H1 (cell line): Measurements from ENCODE around the gene MAPK1. TPM values are rescaled to one million over a fixed set of nuclear protein-coding genes. Genes with fewer than 3 reads are reported as not detected.

ENCODE experiments used
- CTCF ChIA-PET: fragments of 300-600 bp; sonication (Branson Sonifier 250); formaldehyde crosslinking; loops from one replicate; lab custom pipeline; 2021; ENCODE audit not compliant: partially characterized antibody; lab: Charles Lee
- POLR2A ChIA-PET: fragments of 300-600 bp; sonication (Branson Sonifier 250); formaldehyde crosslinking; loops from one replicate; lab custom pipeline; 2021; ENCODE audit warnings: inconsistent platforms; ENCODE audit not compliant: partially characterized antibody; lab: Charles Lee
- DNase-seq, 2 experiments: peaks; one replicate each; pipeline versions ENCODE4 v3.0.0 to v3.0.0-alpha.2; 2010 to 2022; ENCODE audit warnings: low spot score in 2 of 2, low read depth in 1 of 2, mixed read lengths in 1 of 2
- FAIRE-seq: peaks from 2 replicates; lab custom pipeline; 2011; peaks lifted over from hg19 to GRCh38; lab: Jason Lieb, UNC
- H2AFZ ChIP-seq: 2 replicates; pipeline ENCODE4 v1.8.1; 2012; ENCODE audit warnings: low read length, inconsistent platforms
- H2AK5ac ChIP-seq: 2 replicates; pipeline ENCODE4 v1.6.1; 2013; ENCODE audit warnings: low read depth, low read length
- H2BK120ac ChIP-seq: replicated peaks from 2 replicates; pipeline ENCODE3; 2013; ENCODE audit warnings: low read depth, low read length, inconsistent platforms
- H2BK12ac ChIP-seq: 2 replicates; pipeline ENCODE4 v1.6.1; 2013; ENCODE audit warnings: low read depth, low read length
- H2BK15ac ChIP-seq: 2 replicates; pipeline ENCODE4 v1.6.1; 2013; ENCODE audit warnings: low read length
- H2BK20ac ChIP-seq: 2 replicates; pipeline ENCODE4 v1.6.1; 2013; ENCODE audit warnings: low read length
- H2BK5ac ChIP-seq: 2 replicates; pipeline ENCODE4 v1.6.1; 2013; ENCODE audit warnings: low read depth, low read length
- H3K14ac ChIP-seq: 2 replicates; pipeline ENCODE4 v1.6.1; 2013; ENCODE audit warnings: inconsistent platforms; ENCODE audit not compliant: insufficient read length
- H3K18ac ChIP-seq: 2 replicates; pipeline ENCODE4 v1.6.1; 2013; ENCODE audit warnings: low read length; ENCODE audit errors: extremely low read depth
- H3K23ac ChIP-seq: 2 replicates; pipeline ENCODE4 v1.6.1; 2013; ENCODE audit warnings: inconsistent platforms; ENCODE audit not compliant: insufficient read length
- H3K23me2 ChIP-seq: 2 replicates; pipeline ENCODE4 v1.6.1; 2013; ENCODE audit warnings: low read depth, low read length
- H3K27ac ChIP-seq: 2 replicates; pipeline ENCODE4 v1.6.1; 2011; ENCODE audit warnings: low read depth, low read length, inconsistent platforms
- H3K27me3 ChIP-seq, 4 experiments: replicated peaks in 1 of 4; 1 replicate in 1 of 4; 2 replicates in 3 of 4; pipeline versions ENCODE4 v1.6.1 to v1.8.1; 2011 to 2013; ENCODE audit warnings: low read length in 3 of 4, mild to moderate bottlenecking in 3 of 4, inconsistent platforms in 2 of 4, mixed read lengths in 2 of 4, moderate library complexity in 1 of 4; ENCODE audit not compliant: control insufficient read depth in 3 of 4, insufficient read depth in 3 of 4; ENCODE audit errors: extremely low read depth in 1 of 4
- H3K36me3 ChIP-seq, 4 experiments: 2 replicates each; pipeline versions ENCODE4 v1.6.1 to v1.8.1; 2011 to 2013; ENCODE audit warnings: mild to moderate bottlenecking in 4 of 4, low read length in 3 of 4, moderate library complexity in 2 of 4, control low read depth in 1 of 4, inconsistent platforms in 1 of 4; ENCODE audit not compliant: insufficient read depth in 4 of 4, control insufficient read depth in 2 of 4
- H3K4ac ChIP-seq: replicated peaks from 2 replicates; pipeline ENCODE3; 2013; ENCODE audit warnings: low read length, low read depth, mixed read lengths, inconsistent platforms; ENCODE audit not compliant: insufficient read length
- H3K4me1 ChIP-seq, 4 experiments: replicated peaks in 1 of 4; 1 replicate in 1 of 4; 2 replicates in 3 of 4; pipeline versions ENCODE4 v1.6.1 to v1.8.1; 2011 to 2013; ENCODE audit warnings: low read length in 3 of 4, inconsistent platforms in 2 of 4, mixed read lengths in 1 of 4; ENCODE audit not compliant: insufficient read depth in 4 of 4, control insufficient read depth in 3 of 4
- H3K4me2 ChIP-seq, 2 experiments: 2 replicates each; pipeline versions ENCODE4 v1.6.1 to v1.8.1; 2011 to 2013; ENCODE audit warnings: low read depth in 2 of 2, low read length in 2 of 2, control low read depth in 1 of 2, inconsistent platforms in 1 of 2, mild to moderate bottlenecking in 1 of 2; ENCODE audit not compliant: insufficient read depth in 1 of 2
- H3K4me3 ChIP-seq, 4 experiments: fragments of 200-600, 300-600 bp in 1 of 4; sonication (generic), shearing (Covaris generic), sonication (Bioruptor Twin) in 1 of 4; 2 replicates each; pipeline versions ENCODE4 v1.5.1 to v1.8.1; 2011 to 2016; ENCODE audit warnings: low read length in 4 of 4, low read depth in 3 of 4, control low read depth in 2 of 4, inconsistent platforms in 2 of 4, mild to moderate bottlenecking in 2 of 4, mixed read lengths in 1 of 4, moderate library complexity in 1 of 4; ENCODE audit not compliant: insufficient read depth in 2 of 4; ENCODE audit errors: extremely low read depth in 1 of 4
- H3K56ac ChIP-seq: replicated peaks from 2 replicates; pipeline ENCODE3; 2013; ENCODE audit warnings: low read depth, mild to moderate bottlenecking, mixed read lengths, low read length, inconsistent platforms; ENCODE audit not compliant: insufficient read length
- H3K79me1 ChIP-seq: 2 replicates; pipeline ENCODE4 v1.6.1; 2013; ENCODE audit warnings: low read depth, low read length, control low read depth
- H3K79me2 ChIP-seq, 2 experiments: 2 replicates each; pipeline versions ENCODE4 v1.6.1 to v1.8.1; 2012 to 2013; ENCODE audit warnings: low read length in 2 of 2, mild to moderate bottlenecking in 2 of 2, inconsistent platforms in 1 of 2; ENCODE audit not compliant: insufficient read depth in 2 of 2, control insufficient read depth in 1 of 2
- H3K9ac ChIP-seq, 4 experiments: replicated peaks in 1 of 4; 1 replicate in 1 of 4; 2 replicates in 3 of 4; pipeline versions ENCODE4 v1.6.1 to v1.8.1; 2011 to 2013; ENCODE audit warnings: low read depth in 3 of 4, low read length in 3 of 4, control low read depth in 2 of 4, mild to moderate bottlenecking in 2 of 4, moderate library complexity in 2 of 4, inconsistent platforms in 1 of 4; ENCODE audit errors: extremely low read depth in 1 of 4
- H3K9me3 ChIP-seq, 2 experiments: 2 replicates each; pipeline versions ENCODE4 v1.6.1 to v1.8.1; 2012 to 2013; ENCODE audit warnings: mild to moderate bottlenecking in 2 of 2, moderate library complexity in 2 of 2, control low read depth in 1 of 2, inconsistent platforms in 1 of 2, low read depth in 1 of 2, low read length in 1 of 2, mixed read lengths in 1 of 2; ENCODE audit not compliant: insufficient read depth in 2 of 2
- H4K20me1 ChIP-seq, 2 experiments: replicated peaks in 1 of 2; 2 replicates each; pipeline versions ENCODE3 to v1.8.1; 2011 to 2013; ENCODE audit warnings: inconsistent platforms in 2 of 2, low read length in 2 of 2, mild to moderate bottlenecking in 1 of 2; ENCODE audit not compliant: insufficient read depth in 2 of 2, control insufficient read depth in 1 of 2
- H4K5ac ChIP-seq: 2 replicates; pipeline ENCODE4 v1.6.1; 2013; ENCODE audit warnings: low read length, low read depth, mixed read lengths, inconsistent platforms; ENCODE audit not compliant: insufficient read length
- H4K8ac ChIP-seq: 2 replicates; pipeline ENCODE4 v1.8.0; 2013; ENCODE audit warnings: mild to moderate bottlenecking, moderate library complexity, low read length, inconsistent platforms; ENCODE audit not compliant: insufficient read depth; ENCODE audit errors: extremely low read depth
- H4K91ac ChIP-seq: replicated peaks from 2 replicates; pipeline ENCODE3; 2013; ENCODE audit warnings: low read length, mixed read lengths, inconsistent platforms; ENCODE audit not compliant: insufficient read length
- SRF ChIP-seq: IDR thresholded peaks from 2 replicates; pipeline ENCODE4 v1.6.1; 2011; ENCODE audit warnings: mild to moderate bottlenecking, low read depth, low read length, moderate library complexity
- WGBS, 2 experiments: shearing (Covaris generic) in 1 of 2; methylation state at CpG; one replicate each; pipeline versions ENCODE4 v1.1.6 to v1.1.7; 2013 to 2015; ENCODE audit warnings: low lambda C conversion rate in 2 of 2, mixed read lengths in 2 of 2, inconsistent platforms in 1 of 2, low coverage in 1 of 2, missing lambda C conversion rate in 1 of 2; ENCODE audit not compliant: insufficient replicate concordance in 2 of 2, insufficient coverage in 1 of 2, insufficient read length in 1 of 2; ENCODE audit errors: extremely low coverage in 1 of 2, missing lambda C conversion rate in 1 of 2; 5-methylcytosine and 5-hydroxymethylcytosine counted together
- polyA plus RNA-seq, 7 experiments: library from polyadenylated mRNA; depleted of rRNA in 3 of 7; stranded (reverse) in 5 of 7; unstranded in 2 of 7; fragments of >200 nt in 5 of 7; fragments of 200-250 nt in 2 of 7; gene quantifications; 1 replicate in 5 of 7; 2 replicates in 1 of 7; 4 replicates in 1 of 7; pipeline versions ENCODE4 v1.2.1 to v1.2.3, GENCODE V29; 2011 to 2013; ENCODE audit warnings: missing spikeins in 2 of 7, mixed read lengths in 2 of 7
- total RNA-seq: library from RNA; stranded (reverse); fragmentation: NEBNext Ultra II Directional; extraction: Animal tissue kit (Norgen Biotek cat#: 25700); gene quantifications from 2 replicates; pipeline ENCODE4 v1.2.1, GENCODE V29; 2021

MAPK1 gene
- total and polyA plus RNA-seq, 2 of the 8 experiments (the other 6 are each of a cell fraction or from before 2014, with no cell fraction given) = 28.1 to 101 TPM

DNA sequence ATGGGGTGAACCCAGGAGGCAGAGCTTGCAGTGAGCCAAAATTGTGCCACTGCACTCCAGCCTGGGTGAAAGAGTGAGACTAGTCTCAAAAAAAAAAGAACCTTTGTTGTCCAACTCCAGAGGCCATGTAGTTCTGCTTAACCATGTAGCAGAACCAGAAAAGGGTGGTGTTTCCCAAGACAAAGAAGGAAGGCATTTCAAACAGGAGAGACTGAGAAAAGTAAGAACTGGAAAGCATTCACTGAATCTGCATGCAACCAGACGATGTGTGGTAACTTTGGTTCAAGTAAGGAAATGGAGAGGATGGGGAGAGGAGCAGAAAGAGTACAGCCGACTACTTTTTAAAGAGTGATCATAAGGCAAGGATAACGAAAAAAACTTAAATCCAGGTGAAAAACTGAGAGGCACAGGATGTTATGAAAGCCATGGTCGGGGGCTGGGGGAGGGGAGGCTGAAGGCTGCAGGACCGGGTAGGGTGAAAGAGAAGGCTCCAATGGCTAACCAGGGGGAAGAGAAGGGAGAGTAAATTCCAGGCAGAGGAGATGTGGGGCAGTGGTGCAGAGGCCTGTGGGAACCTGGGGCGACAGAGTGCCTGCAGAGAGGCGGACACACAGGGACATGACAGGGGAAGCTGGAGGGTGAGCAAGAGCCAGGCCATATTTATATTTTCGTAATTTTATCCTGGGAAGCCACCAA is 48.8 kb downstream of the MAPK1 start:
- Histone ChIP-seq H3K56ac (no peak overlapping the region), H3K9me3 (no peaks in the 10 kb centered on the region), H2BK12ac (no peak overlapping the region), H4K5ac (no peak overlapping the region), H2BK15ac (no peak overlapping the region), H3K79me2 (peaks cover 3 to 83% of the 10 kb centered on the region in 2 experiments; a peak in 3 of 4 replicates), H3K79me1 (peaks cover 9% of the 10 kb centered on the region), H2BK5ac (no peak overlapping the region), H3K4me3 (no peak overlapping the region), H3K4ac (no peak overlapping the region), H3K23me2 (no peaks in the 10 kb centered on the region), H3K4me1 (peaks cover 6 to 14% (median 9%) of the 10 kb centered on the region in 4 experiments; a peak in 6 of 7 replicates), H3K9ac (no peak overlapping the region), H3K18ac (no peak overlapping the region), H3K23ac (no peak overlapping the region), H2AFZ (no peak overlapping the region), H3K14ac (no peak overlapping the region), H4K91ac (no peak overlapping the region), H3K27ac (no peak overlapping the region), H4K20me1 (peaks cover 6 to 23% of the 10 kb centered on the region in 2 experiments), H3K4me2 (peak overlapping the region; percentile 5 to 43; a peak in 3 of 4 replicates), H2AK5ac (no peak overlapping the region), H4K8ac (0 out of 2 replicates have a peak overlapping the region, but pooled peaks have one; percentile 45), H3K27me3 (no peaks in the 10 kb centered on the region), H2BK120ac (no peak overlapping the region), H3K36me3 (no peaks in the 10 kb centered on the region), H2BK20ac (no peak overlapping the region)
- CTCF ChIA-PET = interaction anchor here (1.5 kb wide), 1 partner anchor 18 kb away, joined by 4 read pairs; no protein-coding TSS in a partner anchor
- WGBS, 2 experiments = 70% methylated on average over 8 of the region's 8 CpGs; no CpG with 5 or more reads in 1 of the 2 experiments
- FAIRE-seq (no peak), DNase-seq (no peak)
- POLR2A ChIA-PET = no interaction called here
- TF ChIP-seq SRF = no peak
